ENCODE results near the gene B3GALT5.

B3GALT5 gene

DNA sequence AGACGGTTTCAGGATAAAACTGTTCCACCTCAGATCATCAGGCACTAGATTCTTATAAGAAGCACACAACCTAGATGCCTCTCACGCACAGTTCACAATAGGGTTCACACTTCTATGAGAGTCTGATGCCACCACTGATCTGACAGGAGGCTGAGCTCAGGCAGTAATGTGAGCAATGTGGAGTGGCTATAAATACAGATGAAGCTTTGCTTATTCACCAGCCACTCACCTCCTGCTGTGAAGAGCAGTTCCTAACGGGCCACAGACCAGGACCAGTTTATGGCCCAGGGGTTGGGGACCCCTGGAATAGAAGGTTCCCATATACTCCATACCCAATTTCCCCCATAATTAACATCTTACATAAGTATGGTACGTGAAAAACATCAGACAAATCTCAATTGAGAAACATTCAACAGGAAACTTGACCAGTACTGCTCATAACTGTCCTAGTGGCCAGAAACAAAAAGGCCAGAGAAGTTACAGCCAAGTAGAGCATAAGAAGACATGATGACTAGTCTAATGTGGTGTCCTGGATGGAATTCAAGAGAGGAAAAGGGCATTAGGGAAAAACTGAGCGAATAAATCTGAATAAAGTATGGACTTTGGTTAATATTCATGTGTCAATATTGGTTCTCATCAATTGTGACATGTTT is 107.5 kb downstream of the B3GALT5 start:
- peaks cover 4% of the 10 kb centered on the region for H3K9me3 ChIP-seq (ENCODE audit: control insufficient read depth, low read length)
- WGBS, 2 experiments (ENCODE audit: insufficient coverage in 2 of 2): 85 to 90% methylated on average over 2 to 4 of the region's 5 CpGs
- H3K4me1 ChIP-seq (ENCODE audit: control insufficient read depth, insufficient read depth, low read length, poor library complexity, severe bottlenecking): no peaks in the 10 kb centered on the region
- no peaks in the 10 kb centered on the region for H3K36me3 ChIP-seq (ENCODE audit: control insufficient read depth, insufficient read depth, low read length)
- no peak overlapping the region for H3K4me3 ChIP-seq (ENCODE audit: extremely low read depth, insufficient read depth, low read length, poor library complexity, severe bottlenecking)
- no peak overlapping the region for H3K27ac ChIP-seq (ENCODE audit: low read depth, low read length, severe bottlenecking)

DNA sequence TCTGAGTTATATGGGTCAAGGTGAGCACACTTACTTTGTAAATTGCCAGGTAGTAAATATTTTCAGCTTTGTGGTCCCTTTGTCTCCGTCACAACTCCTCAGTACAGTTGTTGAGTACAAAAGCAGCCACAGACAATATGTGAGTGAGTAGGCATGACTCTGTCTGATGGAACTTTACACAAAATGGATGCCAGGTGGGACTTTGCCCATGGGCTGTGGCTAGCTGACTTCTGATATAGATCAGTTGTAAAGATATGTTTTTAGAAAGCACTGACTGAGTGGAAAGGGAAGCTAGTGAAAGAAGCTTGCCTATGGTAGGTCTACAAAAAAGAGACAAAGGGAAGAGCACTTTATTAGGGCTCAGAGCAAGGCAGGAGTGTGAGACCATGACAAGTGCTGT is 109.1 kb downstream of the B3GALT5 start:
- H3K36me3 ChIP-seq (ENCODE audit: control insufficient read depth, insufficient read depth, low read length): no peaks in the 10 kb centered on the region
- H3K27ac ChIP-seq (ENCODE audit: low read depth, low read length, severe bottlenecking): no peak overlapping the region
- 100% methylated on average over 1 of the region's 1 CpG for WGBS, 2 experiments (ENCODE audit: insufficient coverage in 2 of 2)
- H3K9me3 ChIP-seq (ENCODE audit: control insufficient read depth, low read length): peaks cover 4% of the 10 kb centered on the region
- H3K4me1 ChIP-seq (ENCODE audit: control insufficient read depth, insufficient read depth, low read length, poor library complexity, severe bottlenecking): no peaks in the 10 kb centered on the region
- no peak overlapping the region for H3K4me3 ChIP-seq (ENCODE audit: extremely low read depth, insufficient read depth, low read length, poor library complexity, severe bottlenecking)
